ENCODE results near the gene XYLT1.

The XYLT1 gene

GRCh38 chr16:17166095-17166494 lies 304.7 kb downstream of the XYLT1 start:
- FAIRE-seq: no peak

GRCh38 chr16:17162560-17162959 lies 308.2 kb downstream of the XYLT1 start:
- no peak for FAIRE-seq

GRCh38 chr16:17160920-17161431 lies 309.8 kb downstream of the XYLT1 start:
- no peak for FAIRE-seq

- FAIRE-seq: no peak
These were observed 310.4 kb downstream of the XYLT1 start for GRCh38 chr16:17160285-17160853.

GRCh38 chr16:17159617-17160016 lies 311.1 kb downstream of the XYLT1 start:
- FAIRE-seq: no peak

GRCh38 chr16:17155936-17156335 lies 314.8 kb downstream of the XYLT1 start:
- FAIRE-seq: no peak

- FAIRE-seq: no peak
These were observed 315.3 kb downstream of the XYLT1 start for GRCh38 chr16:17155485-17155884.

- no peak for FAIRE-seq
These were observed 315.8 kb downstream of the XYLT1 start for GRCh38 chr16:17154981-17155380.

GRCh38 chr16:17152311-17152710 lies 318.4 kb downstream of the XYLT1 start:
- no peak for FAIRE-seq

- no peak for FAIRE-seq
These were observed 319.4 kb downstream of the XYLT1 start for GRCh38 chr16:17151335-17151734.

GRCh38 chr16:17149904-17150483 lies 320.8 kb downstream of the XYLT1 start:
- FAIRE-seq: no peak

- FAIRE-seq: no peak
These were observed 322.8 kb downstream of the XYLT1 start for GRCh38 chr16:17147942-17148341.

GRCh38 chr16:17145029-17145428 lies 325.7 kb downstream of the XYLT1 start:
- no peak for FAIRE-seq

- no peak for FAIRE-seq
These were observed 326.3 kb downstream of the XYLT1 start for GRCh38 chr16:17144431-17144830.

- no peak for FAIRE-seq
These were observed 327.0 kb downstream of the XYLT1 start for GRCh38 chr16:17143546-17144419.

- FAIRE-seq: no peak
These were observed 332.0 kb downstream of the XYLT1 start for GRCh38 chr16:17138801-17139200.

GRCh38 chr16:17135439-17135838 lies 335.3 kb downstream of the XYLT1 start:
- no peak for FAIRE-seq

GRCh38 chr16:17134586-17134985 lies 336.2 kb downstream of the XYLT1 start:
- no peak for FAIRE-seq

GRCh38 chr16:17133851-17134250 lies 336.9 kb downstream of the XYLT1 start:
- FAIRE-seq: no peak

- no peak for FAIRE-seq
These were observed 339.4 kb downstream of the XYLT1 start for GRCh38 chr16:17131351-17131750.

GRCh38 chr16:17130733-17131132 lies 340.0 kb downstream of the XYLT1 start:
- no peak for FAIRE-seq

GRCh38 chr16:17129971-17130370 lies 340.8 kb downstream of the XYLT1 start:
- FAIRE-seq: no peak

GRCh38 chr16:17128791-17129190 lies 342.0 kb downstream of the XYLT1 start:
- FAIRE-seq: no peak

- FAIRE-seq: no peak
These were observed 344.6 kb downstream of the XYLT1 start for GRCh38 chr16:17126156-17126555.
